Measurements from ENCODE around the gene CFAP299. TPM values are rescaled to one million over a fixed set of nuclear protein-coding genes. Genes with fewer than 3 reads are reported as not detected.
"Not testable (repeated sequence)": the region's sequence is repeated elsewhere in the genome, so short reads cannot be mapped to it uniquely, and the experiment has no call there.

Gene CFAP299
- total RNA-seq, 2 donors from 2014 or later: not detected

GRCh38 chr4:80313627-80314026 is 21.9 kb upstream of the CFAP299 start:
- ATAC-seq (ENCODE audit: insufficient number of reproducible peaks, low FRiP score, low read depth) (no peak), DNase-seq (ENCODE audit: low spot score) (no peak)
- no peak for TF ChIP-seq CTCF (IDR thresholded peaks at IDR 0.05)
- no peaks in the 10 kb centered on the region for H3K27me3 ChIP-seq (replicated peaks; ENCODE audit: insufficient read depth)
- no peaks in the 10 kb centered on the region for H3K36me3 ChIP-seq
- no peaks in the 10 kb centered on the region for H3K4me1 ChIP-seq (ENCODE audit: control insufficient read depth in 1 of 2, low read depth in 2 of 2)
- no peak overlapping the region for H3K27ac ChIP-seq
- H3K9me3 ChIP-seq: no peaks in the 10 kb centered on the region
- H3K4me3 ChIP-seq: no peak overlapping the region

GRCh38 chr4:80315848-80316247 is 19.7 kb upstream of the CFAP299 start:
- not testable (repeated sequence) for H3K36me3 ChIP-seq; H3K4me3 ChIP-seq; H3K4me1 ChIP-seq (ENCODE audit: control insufficient read depth in 1 of 2, low read depth in 2 of 2); DNase-seq (ENCODE audit: low spot score); H3K9me3 ChIP-seq; ATAC-seq (ENCODE audit: insufficient number of reproducible peaks, low FRiP score, low read depth); H3K27me3 ChIP-seq (replicated peaks; ENCODE audit: insufficient read depth); H3K27ac ChIP-seq

- Histone ChIP-seq H3K9me3 (no peaks in the 10 kb centered on the region), H3K4me1 (ENCODE audit: control insufficient read depth in 1 of 2, low read depth in 2 of 2) (peaks cover 4 to 8% of the 10 kb centered on the region in 2 donors), H3K27ac (no peak overlapping the region), H3K4me3 (no peak overlapping the region), H3K27me3 (replicated peaks; ENCODE audit: insufficient read depth) (no peaks in the 10 kb centered on the region), H3K36me3 (no peaks in the 10 kb centered on the region)
- ATAC-seq (ENCODE audit: insufficient number of reproducible peaks, low FRiP score, low read depth) (no peak), DNase-seq (ENCODE audit: low spot score) (no peak)
- no peak for TF ChIP-seq CTCF (IDR thresholded peaks at IDR 0.05)
Observed at GRCh38 chr4:80321341-80321740, 14.2 kb upstream of the CFAP299 start.

- TF ChIP-seq CTCF (IDR thresholded peaks at IDR 0.05): no peak
- DNase-seq (ENCODE audit: low spot score) (no peak), ATAC-seq (ENCODE audit: insufficient number of reproducible peaks, low FRiP score, low read depth) (no peak)
- H3K4me1 ChIP-seq (ENCODE audit: control insufficient read depth in 1 of 2, low read depth in 2 of 2): peaks cover 4 to 8% of the 10 kb centered on the region in 2 donors
- no peaks in the 10 kb centered on the region for H3K36me3 ChIP-seq
- H3K4me3 ChIP-seq: no peak overlapping the region
- no peaks in the 10 kb centered on the region for H3K9me3 ChIP-seq
- no peak overlapping the region for H3K27ac ChIP-seq
- H3K27me3 ChIP-seq (replicated peaks; ENCODE audit: insufficient read depth): no peaks in the 10 kb centered on the region
Observed at GRCh38 chr4:80321776-80322175, 13.8 kb upstream of the CFAP299 start.

GRCh38 chr4:80322716-80323115 is 12.8 kb upstream of the CFAP299 start:
- Histone ChIP-seq H3K27me3 (replicated peaks; ENCODE audit: insufficient read depth) (no peaks in the 10 kb centered on the region), H3K4me3 (no peak overlapping the region), H3K9me3 (no peaks in the 10 kb centered on the region), H3K4me1 (ENCODE audit: control insufficient read depth in 1 of 2, low read depth in 2 of 2) (peaks cover 4 to 8% of the 10 kb centered on the region in 2 donors), H3K27ac (no peak overlapping the region), H3K36me3 (no peaks in the 10 kb centered on the region)
- DNase-seq (ENCODE audit: low spot score): no peak
- ATAC-seq (ENCODE audit: insufficient number of reproducible peaks, low FRiP score, low read depth): no peak
- TF ChIP-seq CTCF (IDR thresholded peaks at IDR 0.05): no peak

GRCh38 chr4:80324171-80324570 is 11.4 kb upstream of the CFAP299 start:
- Histone ChIP-seq H3K4me3 (no peak overlapping the region), H3K27me3 (replicated peaks; ENCODE audit: insufficient read depth) (no peaks in the 10 kb centered on the region), H3K36me3 (no peaks in the 10 kb centered on the region), H3K27ac (no peak overlapping the region), H3K9me3 (no peaks in the 10 kb centered on the region), H3K4me1 (ENCODE audit: control insufficient read depth in 1 of 2, low read depth in 2 of 2) (peaks cover 4 to 8% of the 10 kb centered on the region in 2 donors)
- ATAC-seq (ENCODE audit: insufficient number of reproducible peaks, low FRiP score, low read depth) (no peak), DNase-seq (ENCODE audit: low spot score) (no peak)
- no peak for TF ChIP-seq CTCF (IDR thresholded peaks at IDR 0.05)
